ENCODE data around the gene ANKRD24. TPM values are rescaled to one million over a fixed set of nuclear protein-coding genes. Genes with fewer than 3 reads are reported as not detected.
A peak's percentile ranks its signal among the peaks of the same experiment; 100 is the strongest.
"Not testable (repeated sequence)": the region's sequence is repeated elsewhere in the genome, so short reads cannot be mapped to it uniquely, and the experiment has no call there.

The ANKRD24 gene
- 0.73 and 0.89 TPM in 2 replicates for total RNA-seq
- long read RNA-seq = 0 reads

DNA sequence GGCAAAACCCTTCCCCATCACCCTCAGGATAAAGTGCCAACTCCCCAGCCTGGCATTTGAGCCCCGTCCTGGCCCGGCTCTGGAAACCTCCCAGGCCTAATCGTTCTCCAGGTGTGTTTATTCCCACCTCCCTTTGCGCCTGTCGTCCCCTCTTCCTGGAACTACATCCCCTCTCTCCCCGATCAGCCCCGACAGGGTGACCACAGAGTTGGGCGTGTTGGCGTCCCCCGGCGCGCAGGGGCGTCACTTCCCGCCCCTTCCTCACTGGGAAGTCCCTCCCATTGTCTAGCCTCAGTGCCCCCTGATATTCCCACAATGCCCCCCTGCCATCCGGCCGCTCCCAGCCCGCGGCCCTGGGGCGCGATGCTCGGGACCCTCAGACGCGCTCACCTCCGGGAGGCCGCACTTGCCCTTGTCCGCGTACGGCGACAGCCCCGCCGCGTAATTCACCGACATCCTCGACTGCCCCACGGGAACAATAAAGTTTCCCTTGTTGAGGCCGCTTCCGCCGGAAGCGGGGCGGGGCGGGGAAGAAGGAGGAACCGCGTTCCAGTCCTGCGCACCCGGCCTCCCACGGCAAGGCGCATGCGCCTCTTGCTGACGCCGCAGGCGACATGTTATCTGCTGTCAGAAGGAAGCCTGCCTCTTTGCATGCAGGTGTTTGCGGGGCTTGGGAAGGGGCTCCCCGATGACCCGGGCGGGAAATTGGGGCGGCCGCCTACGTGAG, at the start of gene ANKRD24, which contains the start of gene SIRT6:
Gene ANKRD24, plus strand, starts transcription at position 606 of the 727 bp plus-strand sequence. CDS start 3,737 bp downstream, outside the sequence.
Gene SIRT6, minus strand, starts transcription at position 480 of the 727 bp plus-strand sequence. Its CDS starts 24 bp downstream, at position 456.
- no peaks in the 10 kb centered on the region for H3K9me3 Mint-ChIP-seq (ENCODE audit: unreplicated experiment)
- TF ChIP-seq CTCF (IDR thresholded peaks at IDR 0.05) = no peak
- H3K4me3 Mint-ChIP-seq (ENCODE audit: unreplicated experiment) = peak within 1 kb of the TSS; percentile 99
- peak within 1 kb of the TSS; percentile 95 for H3K27ac Mint-ChIP-seq (ENCODE audit: unreplicated experiment)
- no peaks in the 10 kb centered on the region for H3K27me3 Mint-ChIP-seq (ENCODE audit: unreplicated experiment)
- H3K4me1 Mint-ChIP-seq (ENCODE audit: unreplicated experiment) = peaks cover 21% of the 10 kb centered on the region
- DNase-seq (ENCODE audit: extremely low spot score, unreplicated experiment) = peak; percentile 98
- H3K36me3 Mint-ChIP-seq (ENCODE audit: unreplicated experiment) = peaks cover 9% of the 10 kb centered on the region

- Mint-ChIP-seq H3K27ac (ENCODE audit: unreplicated experiment) (no peak overlapping the region), H3K9me3 (ENCODE audit: unreplicated experiment) (no peaks in the 10 kb centered on the region), H3K27me3 (ENCODE audit: unreplicated experiment) (no peaks in the 10 kb centered on the region), H3K36me3 (ENCODE audit: unreplicated experiment) (no peaks in the 10 kb centered on the region), H3K4me1 (ENCODE audit: unreplicated experiment) (peaks cover 13% of the 10 kb centered on the region), H3K4me3 (ENCODE audit: unreplicated experiment) (no peak overlapping the region)
- DNase-seq (ENCODE audit: extremely low spot score, unreplicated experiment) = no peak
- TF ChIP-seq CTCF (IDR thresholded peaks at IDR 0.05) = no peak
Observed at GRCh38 chr19:4134351-4134750, 48.1 kb upstream of the ANKRD24 start.

GRCh38 chr19:4135386-4135785, 47.1 kb upstream of the ANKRD24 start:
- not testable (repeated sequence) for H3K9me3 Mint-ChIP-seq (ENCODE audit: unreplicated experiment); DNase-seq (ENCODE audit: extremely low spot score, unreplicated experiment); H3K27me3 Mint-ChIP-seq (ENCODE audit: unreplicated experiment); H3K36me3 Mint-ChIP-seq (ENCODE audit: unreplicated experiment); H3K27ac Mint-ChIP-seq (ENCODE audit: unreplicated experiment); H3K4me3 Mint-ChIP-seq (ENCODE audit: unreplicated experiment)
- H3K4me1 Mint-ChIP-seq (ENCODE audit: unreplicated experiment) = peaks cover 16% of the 10 kb centered on the region

GRCh38 chr19:4136680-4137088, 45.8 kb upstream of the ANKRD24 start:
- H3K4me1 Mint-ChIP-seq (ENCODE audit: unreplicated experiment) = peaks cover 7% of the 10 kb centered on the region
- TF ChIP-seq CTCF (IDR thresholded peaks at IDR 0.05) = no peak
- H3K27ac Mint-ChIP-seq (ENCODE audit: unreplicated experiment) = no peak overlapping the region
- H3K4me3 Mint-ChIP-seq (ENCODE audit: unreplicated experiment) = no peak overlapping the region
- no peaks in the 10 kb centered on the region for H3K36me3 Mint-ChIP-seq (ENCODE audit: unreplicated experiment)
- H3K9me3 Mint-ChIP-seq (ENCODE audit: unreplicated experiment) = no peaks in the 10 kb centered on the region
- no peak for DNase-seq (ENCODE audit: extremely low spot score, unreplicated experiment)
- H3K27me3 Mint-ChIP-seq (ENCODE audit: unreplicated experiment) = no peaks in the 10 kb centered on the region

- no peak for DNase-seq (ENCODE audit: extremely low spot score, unreplicated experiment)
- Mint-ChIP-seq H3K27me3 (ENCODE audit: unreplicated experiment) (no peaks in the 10 kb centered on the region), H3K4me3 (ENCODE audit: unreplicated experiment) (no peak overlapping the region), H3K4me1 (ENCODE audit: unreplicated experiment) (peaks cover 5% of the 10 kb centered on the region), H3K27ac (ENCODE audit: unreplicated experiment) (no peak overlapping the region), H3K9me3 (ENCODE audit: unreplicated experiment) (no peaks in the 10 kb centered on the region), H3K36me3 (ENCODE audit: unreplicated experiment) (no peaks in the 10 kb centered on the region)
- no peak for TF ChIP-seq CTCF (IDR thresholded peaks at IDR 0.05)
Observed at GRCh38 chr19:4138445-4138844, 44.0 kb upstream of the ANKRD24 start.

Data from osteocyte (in vitro differentiated cells).